ENCODE data around the gene LRRC36. TPM values are rescaled to one million over a fixed set of nuclear protein-coding genes. Genes with fewer than 3 reads are reported as not detected.
A peak's percentile ranks its signal among the peaks of the same experiment; 100 is the strongest.

Gene LRRC36
- total and polyA plus RNA-seq, 8 donors: 0.37 to 33.0 (median 0.96) TPM; not detected in 4

DNA sequence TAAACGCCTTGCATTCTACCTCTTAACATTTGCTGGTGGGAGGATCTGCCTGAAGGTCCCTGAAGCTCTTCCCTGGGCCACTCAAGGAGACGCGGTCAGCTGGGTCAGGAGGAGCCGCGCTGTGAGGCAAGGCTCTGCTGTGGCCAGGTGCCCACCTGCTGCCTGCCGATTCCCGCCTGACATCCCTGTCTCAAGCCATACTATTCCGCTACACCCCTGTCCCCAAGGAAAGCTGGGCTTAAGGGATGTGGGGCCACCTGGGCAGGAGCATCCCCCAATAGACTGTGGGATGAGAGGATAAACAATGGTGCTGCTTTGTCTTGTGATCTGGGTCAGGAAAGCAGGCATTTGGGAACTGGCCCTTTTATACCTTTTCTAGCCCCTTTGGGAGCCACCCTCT, 61.6 kb downstream of the LRRC36 start:
- no peaks in the 10 kb centered on the region for H3K36me3 ChIP-seq
- 90 to 96% (median 92%) methylated on average over 8 of the region's 8 CpGs for WGBS, 5 donors
- TF ChIP-seq, protein P1, sequence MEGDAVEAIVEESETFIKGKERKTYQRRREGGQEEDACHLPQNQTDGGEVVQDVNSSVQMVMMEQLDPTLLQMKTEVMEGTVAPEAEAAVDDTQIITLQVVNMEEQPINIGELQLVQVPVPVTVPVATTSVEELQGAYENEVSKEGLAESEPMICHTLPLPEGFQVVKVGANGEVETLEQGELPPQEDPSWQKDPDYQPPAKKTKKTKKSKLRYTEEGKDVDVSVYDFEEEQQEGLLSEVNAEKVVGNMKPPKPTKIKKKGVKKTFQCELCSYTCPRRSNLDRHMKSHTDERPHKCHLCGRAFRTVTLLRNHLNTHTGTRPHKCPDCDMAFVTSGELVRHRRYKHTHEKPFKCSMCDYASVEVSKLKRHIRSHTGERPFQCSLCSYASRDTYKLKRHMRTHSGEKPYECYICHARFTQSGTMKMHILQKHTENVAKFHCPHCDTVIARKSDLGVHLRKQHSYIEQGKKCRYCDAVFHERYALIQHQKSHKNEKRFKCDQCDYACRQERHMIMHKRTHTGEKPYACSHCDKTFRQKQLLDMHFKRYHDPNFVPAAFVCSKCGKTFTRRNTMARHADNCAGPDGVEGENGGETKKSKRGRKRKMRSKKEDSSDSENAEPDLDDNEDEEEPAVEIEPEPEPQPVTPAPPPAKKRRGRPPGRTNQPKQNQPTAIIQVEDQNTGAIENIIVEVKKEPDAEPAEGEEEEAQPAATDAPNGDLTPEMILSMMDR (IDR thresholded peaks at IDR 0.05): no peak
- TF ChIP-seq EP300 (IDR thresholded peaks at IDR 0.05): no peak
- no peak for TF ChIP-seq POLR2AphosphoS5 (IDR thresholded peaks at IDR 0.05)
- TF ChIP-seq POLR2A (IDR thresholded peaks at IDR 0.05): no peak
- H3K4me3 ChIP-seq: no peak overlapping the region
- peaks cover 11 to 39% (median 25%) of the 10 kb centered on the region in 4 donors for H3K4me1 ChIP-seq
- peaks cover 0 to 12% (median 0%) of the 10 kb centered on the region in 3 donors for H3K27me3 ChIP-seq
- no peak for DNase-seq
- no peak overlapping the region for H3K27ac ChIP-seq
- H3K9me3 ChIP-seq: no peaks in the 10 kb centered on the region
- intact Hi-C loops (cut with DNase I; ENCODE audit: low total_unique reads): no loop called here

DNA sequence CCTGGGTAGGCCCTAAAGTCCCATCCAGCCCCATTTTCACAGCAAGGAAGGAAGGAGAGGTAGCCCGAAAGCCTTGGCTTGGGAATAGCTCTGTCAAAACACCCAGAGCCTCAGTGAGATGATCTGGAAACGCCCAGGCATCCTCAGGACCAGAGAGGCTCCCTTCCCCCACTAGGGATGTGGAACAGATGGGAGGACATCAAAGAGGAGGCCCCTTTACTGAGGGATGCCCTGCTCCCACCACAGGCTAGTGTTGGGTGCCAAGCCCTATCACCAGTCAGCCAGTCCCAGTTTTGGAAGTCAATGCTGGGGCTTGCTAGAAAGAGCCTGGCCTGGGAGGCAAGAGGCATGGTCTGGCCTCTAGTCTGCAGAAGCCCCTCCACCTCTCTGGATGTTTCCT, 62.0 kb downstream of the LRRC36 start:
- no peak for TF ChIP-seq POLR2A (IDR thresholded peaks at IDR 0.05)
- no peak for TF ChIP-seq POLR2AphosphoS5 (IDR thresholded peaks at IDR 0.05)
- TF ChIP-seq, protein P1 (IDR thresholded peaks at IDR 0.05): no peak
- TF ChIP-seq EP300 (IDR thresholded peaks at IDR 0.05): no peak
- Histone ChIP-seq H3K4me3 (no peak overlapping the region), H3K36me3 (no peaks in the 10 kb centered on the region), H3K9me3 (no peaks in the 10 kb centered on the region), H3K4me1 (peaks cover 14 to 43% (median 29%) of the 10 kb centered on the region in 4 donors), H3K27me3 (peaks cover 0 to 16% (median 0%) of the 10 kb centered on the region in 3 donors), H3K27ac (no peak overlapping the region)
- no peak for DNase-seq
- intact Hi-C loops (cut with DNase I; ENCODE audit: low total_unique reads): no loop called here
- WGBS, 5 donors: 90 to 100% (median 92%) methylated on average over 2 of the region's 2 CpGs

DNA sequence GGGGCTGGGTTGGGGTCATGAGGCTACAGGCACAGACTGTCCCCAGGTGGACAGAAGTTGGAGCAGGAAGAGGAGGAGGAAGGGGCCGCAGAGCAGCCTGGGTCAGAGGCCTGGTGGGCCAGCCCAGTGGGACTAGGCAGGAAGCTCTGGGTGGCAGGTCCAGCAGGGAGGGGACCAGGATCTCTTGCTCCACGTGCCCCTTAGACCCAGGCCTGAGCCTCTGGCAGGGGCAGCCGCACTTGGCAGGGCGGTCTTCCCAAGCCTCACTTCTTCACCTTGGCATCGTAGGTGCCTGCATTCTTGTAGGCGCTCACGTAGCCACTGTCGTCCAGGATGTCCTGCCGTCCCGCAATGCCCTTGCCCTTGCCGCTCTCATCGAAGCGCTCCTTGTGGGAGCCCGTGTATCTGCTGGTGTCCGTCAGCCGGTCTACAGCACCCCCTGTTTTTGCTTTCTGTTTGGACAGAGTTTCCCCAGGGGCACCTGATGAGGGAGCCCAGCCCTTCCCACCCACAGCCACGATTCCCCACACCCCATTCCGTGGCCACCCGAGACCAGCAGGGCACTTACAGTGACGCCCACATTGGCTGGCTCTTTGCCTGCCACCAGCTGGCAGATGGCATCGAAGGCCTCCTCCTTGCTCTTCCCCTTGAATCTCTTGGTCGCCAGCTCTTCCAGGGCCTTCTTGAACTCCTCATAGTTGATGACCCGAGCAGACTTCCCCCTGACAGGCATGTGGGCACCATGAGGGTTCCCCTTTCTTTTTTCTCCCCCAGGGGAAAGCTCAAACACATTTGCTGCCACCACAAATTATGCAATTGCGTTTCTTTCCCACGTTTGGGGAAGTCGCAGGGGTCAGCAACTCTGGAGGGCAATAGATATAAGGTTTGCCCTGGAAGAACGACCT, 63.5 kb downstream of the LRRC36 start:
- Histone ChIP-seq H3K4me1 (peaks cover 19 to 57% (median 43%) of the 10 kb centered on the region in 4 donors), H3K9me3 (no peaks in the 10 kb centered on the region), H3K4me3 (no peak overlapping the region), H3K36me3 (no peaks in the 10 kb centered on the region), H3K27me3 (peaks cover 0 to 32% (median 0%) of the 10 kb centered on the region in 3 donors), H3K27ac (no peak overlapping the region)
- DNase-seq: peak in 1 of 2 donors; percentile 31
- TF ChIP-seq POLR2A (IDR thresholded peaks at IDR 0.05) (no peak), EP300 (IDR thresholded peaks at IDR 0.05) (no peak), POLR2AphosphoS5 (IDR thresholded peaks at IDR 0.05) (no peak)
- TF ChIP-seq, protein P1 (IDR thresholded peaks at IDR 0.05): no peak
- intact Hi-C loops (cut with DNase I; ENCODE audit: low total_unique reads): no loop called here
- WGBS, 5 donors: 75 to 89% (median 82%) methylated on average over 24 to 27 of the region's 27 CpGs

DNA sequence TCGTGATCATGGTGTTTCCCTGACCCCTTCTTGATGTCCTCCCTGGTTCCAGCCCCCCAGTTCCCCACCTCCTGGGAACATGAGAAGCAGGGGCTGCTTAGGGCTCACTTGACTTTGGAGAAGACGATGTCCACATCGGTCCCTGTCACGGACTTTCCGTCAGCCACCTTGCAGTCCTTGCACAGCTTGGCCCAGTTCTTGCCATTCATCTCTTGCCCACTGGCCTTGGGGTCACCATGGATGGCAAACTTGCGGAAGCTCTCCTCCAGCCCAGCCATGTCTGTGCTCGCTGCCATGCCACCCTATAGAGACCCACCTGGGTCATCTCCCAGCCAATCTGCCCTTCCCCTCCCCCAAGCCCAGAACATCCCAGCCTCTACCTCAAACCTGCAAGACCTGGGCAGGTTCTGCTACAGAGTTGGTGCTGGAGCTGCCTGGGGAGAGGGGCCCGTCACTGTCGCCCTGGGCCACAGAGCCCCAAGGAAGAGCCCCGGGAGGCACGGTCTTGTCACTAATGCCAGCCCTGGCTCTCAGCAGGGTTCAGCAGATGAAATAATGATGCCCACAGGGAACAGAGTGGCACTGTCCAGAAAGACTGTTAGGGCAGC, 64.3 kb downstream of the LRRC36 start:
- no peak overlapping the region for H3K4me3 ChIP-seq
- intact Hi-C loops (cut with DNase I; ENCODE audit: low total_unique reads): no loop called here
- no peaks in the 10 kb centered on the region for H3K36me3 ChIP-seq
- no peak for DNase-seq
- peaks cover 0 to 38% (median 0%) of the 10 kb centered on the region in 3 donors for H3K27me3 ChIP-seq
- TF ChIP-seq EP300 (IDR thresholded peaks at IDR 0.05) (no peak), POLR2A (IDR thresholded peaks at IDR 0.05) (no peak), POLR2AphosphoS5 (IDR thresholded peaks at IDR 0.05) (no peak)
- TF ChIP-seq, protein P1 (IDR thresholded peaks at IDR 0.05): no peak
- WGBS, 5 donors: 78 to 94% (median 90%) methylated on average over 8 to 11 of the region's 11 CpGs
- H3K4me1 ChIP-seq: peaks cover 27 to 65% (median 50%) of the 10 kb centered on the region in 4 donors
- peak overlapping the region in 1 of 5 donors; percentile 12 for H3K27ac ChIP-seq
- no peaks in the 10 kb centered on the region for H3K9me3 ChIP-seq
